ENCODE data around the gene ABRACL.

GRCh38 chr6:139082370-139082769 lies 53.8 kb downstream of the ABRACL start:
- no peak for TF ChIP-seq CTCF (IDR thresholded peaks at IDR 0.05; ENCODE audit: extremely low read depth in 1 of 2, insufficient read depth in 1 of 2, low read depth in 1 of 2, low read length in 2 of 2)
- no peak for TF ChIP-seq POLR2AphosphoS5 (IDR thresholded peaks at IDR 0.05; ENCODE audit: insufficient read depth, low read depth, low read length)
- TF ChIP-seq POLR2A (IDR thresholded peaks at IDR 0.05; ENCODE audit: low read depth, low read length) = no peak
- TF ChIP-seq EZH2 (IDR thresholded peaks at IDR 0.05; ENCODE audit: borderline replicate concordance, low read depth, low read length, severe bottlenecking) = no peak
- no peak for TF ChIP-seq MAX (IDR thresholded peaks at IDR 0.05; ENCODE audit: insufficient read depth, insufficient read length)
- no peak for TF ChIP-seq MYC (IDR thresholded peaks at IDR 0.05; ENCODE audit: low read depth, low read length)
- TF ChIP-seq FOS (IDR thresholded peaks at IDR 0.05; ENCODE audit: borderline replicate concordance, insufficient read depth, low read length) = no peak
- TF ChIP-seq GATA2 (IDR thresholded peaks at IDR 0.05; ENCODE audit: insufficient read depth, insufficient read length, low read depth, low read length) = no peak
- TF ChIP-seq JUN (IDR thresholded peaks at IDR 0.05; ENCODE audit: borderline replicate concordance, insufficient read depth, insufficient read length, low read depth) = no peak
